ENCODE results near the gene MILR1.

Gene MILR1

DNA sequence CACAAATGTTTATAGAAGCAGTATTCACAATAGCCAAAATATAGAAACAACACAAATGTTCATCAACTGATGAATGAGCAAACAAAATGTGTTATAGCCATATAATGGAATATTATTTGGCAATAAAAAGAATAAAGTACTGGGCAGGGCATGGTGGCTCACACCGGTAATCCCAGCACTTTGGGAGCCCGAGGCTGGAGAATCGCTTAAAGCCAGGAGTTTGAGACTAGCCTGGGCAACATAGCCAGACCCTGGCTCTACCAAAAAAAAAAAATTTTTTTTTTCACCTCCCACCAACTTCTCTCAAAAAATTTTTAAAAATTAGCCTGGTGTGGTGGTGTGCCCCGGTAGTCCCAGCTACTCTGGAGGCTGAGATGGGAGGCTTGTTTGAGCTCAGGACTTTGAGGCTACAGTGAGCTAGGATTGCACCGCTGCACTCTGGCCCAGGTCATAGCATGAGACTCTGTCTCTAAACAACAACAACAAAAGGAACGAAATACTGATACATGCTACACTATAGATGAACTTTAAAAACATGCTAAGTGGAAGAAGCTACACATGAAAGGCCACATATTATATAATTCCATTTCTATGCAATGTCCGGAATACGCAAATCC lies 47.6 kb upstream of the MILR1 start:
- no peaks in the 10 kb centered on the region for H3K9me3 ChIP-seq (ENCODE audit: insufficient read depth, low read length)
- no peaks in the 10 kb centered on the region for H3F3A ChIP-seq (ENCODE audit: insufficient read depth)
- H2AFZ ChIP-seq (ENCODE audit: low read depth, low read length, severe bottlenecking) = no peak overlapping the region
- no peak for TF ChIP-seq EZH2phosphoT487 (conservative IDR thresholded peaks at IDR 0.05; ENCODE audit: low read length)
- TF ChIP-seq, protein P1, sequence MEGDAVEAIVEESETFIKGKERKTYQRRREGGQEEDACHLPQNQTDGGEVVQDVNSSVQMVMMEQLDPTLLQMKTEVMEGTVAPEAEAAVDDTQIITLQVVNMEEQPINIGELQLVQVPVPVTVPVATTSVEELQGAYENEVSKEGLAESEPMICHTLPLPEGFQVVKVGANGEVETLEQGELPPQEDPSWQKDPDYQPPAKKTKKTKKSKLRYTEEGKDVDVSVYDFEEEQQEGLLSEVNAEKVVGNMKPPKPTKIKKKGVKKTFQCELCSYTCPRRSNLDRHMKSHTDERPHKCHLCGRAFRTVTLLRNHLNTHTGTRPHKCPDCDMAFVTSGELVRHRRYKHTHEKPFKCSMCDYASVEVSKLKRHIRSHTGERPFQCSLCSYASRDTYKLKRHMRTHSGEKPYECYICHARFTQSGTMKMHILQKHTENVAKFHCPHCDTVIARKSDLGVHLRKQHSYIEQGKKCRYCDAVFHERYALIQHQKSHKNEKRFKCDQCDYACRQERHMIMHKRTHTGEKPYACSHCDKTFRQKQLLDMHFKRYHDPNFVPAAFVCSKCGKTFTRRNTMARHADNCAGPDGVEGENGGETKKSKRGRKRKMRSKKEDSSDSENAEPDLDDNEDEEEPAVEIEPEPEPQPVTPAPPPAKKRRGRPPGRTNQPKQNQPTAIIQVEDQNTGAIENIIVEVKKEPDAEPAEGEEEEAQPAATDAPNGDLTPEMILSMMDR (IDR thresholded peaks at IDR 0.05; ENCODE audit: insufficient read depth, low read length, poor library complexity, severe bottlenecking) = no peak
- no peak overlapping the region for H3K27ac ChIP-seq (ENCODE audit: low read depth, low read length)
- H3K36me3 ChIP-seq (ENCODE audit: low read length) = no peaks in the 10 kb centered on the region
- H3K9ac ChIP-seq (ENCODE audit: low read length) = no peak overlapping the region
- no peak overlapping the region for H3K4me3 ChIP-seq (ENCODE audit: insufficient read depth, low read length, poor library complexity, severe bottlenecking)
- no peaks in the 10 kb centered on the region for H3K27me3 ChIP-seq (ENCODE audit: low read length)
- H4K20me1 ChIP-seq (ENCODE audit: low read depth, low read length) = no peaks in the 10 kb centered on the region
- no peak overlapping the region for H3K4me2 ChIP-seq (ENCODE audit: low read depth, low read length, poor library complexity, severe bottlenecking)
- no peaks in the 10 kb centered on the region for H3K9me2 ChIP-seq (replicated peaks; ENCODE audit: insufficient read depth, low read length)
- no peaks in the 10 kb centered on the region for H3K79me2 ChIP-seq (ENCODE audit: insufficient read depth, low read length)

DNA sequence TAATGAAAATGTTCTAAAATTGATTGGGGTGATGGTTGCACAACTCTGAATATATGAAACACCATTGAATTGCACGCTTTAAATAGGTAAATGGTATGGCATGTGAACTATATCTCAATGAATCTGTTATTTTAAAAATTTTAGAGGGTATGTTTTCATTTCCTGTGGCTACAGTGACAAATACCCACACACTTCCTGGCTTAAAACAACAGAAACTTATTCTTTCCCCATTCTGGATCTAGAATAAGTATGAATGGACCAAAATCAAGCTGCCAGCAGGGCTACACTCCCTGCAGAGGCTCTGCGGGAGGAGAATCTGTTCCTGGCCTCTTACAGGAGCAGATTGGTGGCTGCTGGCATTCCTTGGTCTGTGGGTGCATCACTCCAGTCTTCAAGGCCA lies 47.0 kb upstream of the MILR1 start:
- no peaks in the 10 kb centered on the region for H3K27me3 ChIP-seq (ENCODE audit: low read length)
- H3K4me3 ChIP-seq (ENCODE audit: insufficient read depth, low read length, poor library complexity, severe bottlenecking) = no peak overlapping the region
- H3K27ac ChIP-seq (ENCODE audit: low read depth, low read length) = no peak overlapping the region
- no peak overlapping the region for H3K4me2 ChIP-seq (ENCODE audit: low read depth, low read length, poor library complexity, severe bottlenecking)
- no peaks in the 10 kb centered on the region for H3K9me3 ChIP-seq (ENCODE audit: insufficient read depth, low read length)
- no peaks in the 10 kb centered on the region for H3K36me3 ChIP-seq (ENCODE audit: low read length)
- H3K9me2 ChIP-seq (replicated peaks; ENCODE audit: insufficient read depth, low read length) = no peaks in the 10 kb centered on the region
- no peak overlapping the region for H2AFZ ChIP-seq (ENCODE audit: low read depth, low read length, severe bottlenecking)
- H4K20me1 ChIP-seq (ENCODE audit: low read depth, low read length) = no peaks in the 10 kb centered on the region
- H3K79me2 ChIP-seq (ENCODE audit: insufficient read depth, low read length) = no peaks in the 10 kb centered on the region
- TF ChIP-seq, protein P1 (IDR thresholded peaks at IDR 0.05; ENCODE audit: insufficient read depth, low read length, poor library complexity, severe bottlenecking) = no peak
- TF ChIP-seq EZH2phosphoT487 (conservative IDR thresholded peaks at IDR 0.05; ENCODE audit: low read length) = no peak
- H3K9ac ChIP-seq (ENCODE audit: low read length) = no peak overlapping the region
- H3F3A ChIP-seq (ENCODE audit: insufficient read depth) = no peaks in the 10 kb centered on the region

DNA sequence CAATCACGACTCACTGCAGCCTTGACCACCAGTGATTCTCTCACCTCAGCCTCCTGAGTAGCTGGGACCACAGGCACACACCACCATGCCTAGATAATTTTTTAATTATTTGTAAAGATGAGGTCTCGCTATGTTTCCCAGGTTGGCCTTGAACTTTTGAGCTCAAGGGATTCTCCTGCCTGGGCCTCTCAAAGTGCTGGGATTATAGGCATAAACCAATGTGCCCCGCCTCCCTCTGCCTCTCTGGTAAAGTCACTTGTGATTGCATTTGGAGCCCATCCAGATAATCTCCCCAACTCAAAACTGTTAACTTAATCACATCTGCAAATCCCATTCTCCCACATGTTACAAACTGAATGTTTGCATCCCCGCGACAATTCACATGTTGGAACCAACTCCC lies 46.4 kb upstream of the MILR1 start:
- no peaks in the 10 kb centered on the region for H3K36me3 ChIP-seq (ENCODE audit: low read length)
- H3K79me2 ChIP-seq (ENCODE audit: insufficient read depth, low read length) = no peaks in the 10 kb centered on the region
- H3K4me2 ChIP-seq (ENCODE audit: low read depth, low read length, poor library complexity, severe bottlenecking) = no peak overlapping the region
- no peaks in the 10 kb centered on the region for H4K20me1 ChIP-seq (ENCODE audit: low read depth, low read length)
- H3K9ac ChIP-seq (ENCODE audit: low read length) = no peak overlapping the region
- no peak overlapping the region for H3K27ac ChIP-seq (ENCODE audit: low read depth, low read length)
- H2AFZ ChIP-seq (ENCODE audit: low read depth, low read length, severe bottlenecking) = no peak overlapping the region
- H3K9me3 ChIP-seq (ENCODE audit: insufficient read depth, low read length) = no peaks in the 10 kb centered on the region
- H3K9me2 ChIP-seq (replicated peaks; ENCODE audit: insufficient read depth, low read length) = no peaks in the 10 kb centered on the region
- H3K27me3 ChIP-seq (ENCODE audit: low read length) = no peaks in the 10 kb centered on the region
- TF ChIP-seq, protein P1 (IDR thresholded peaks at IDR 0.05; ENCODE audit: insufficient read depth, low read length, poor library complexity, severe bottlenecking) = no peak
- no peak for TF ChIP-seq EZH2phosphoT487 (conservative IDR thresholded peaks at IDR 0.05; ENCODE audit: low read length)
- no peaks in the 10 kb centered on the region for H3F3A ChIP-seq (ENCODE audit: insufficient read depth)
- H3K4me3 ChIP-seq (ENCODE audit: insufficient read depth, low read length, poor library complexity, severe bottlenecking) = no peak overlapping the region

Data from SU-DHL-6 (cell line).